Endometrial microvascular endothelial cells (primary cell): ENCODE data around the gene TRAK1. TPM values are rescaled to one million over a fixed set of nuclear protein-coding genes. Genes with fewer than 3 reads are reported as not detected.

Experiments used
- total RNA-seq: library from RNA; depleted of rRNA; stranded (reverse); fragments of >200 nt; gene quantifications from one replicate; pipeline ENCODE4 v1.2.3, GENCODE V29; 2015; ENCODE audit errors: inconsistent ontology term

The TRAK1 gene
- total RNA-seq, 1 donor from 2014 or later = 36.1 TPM

Other genes with a start within 250 kb of the TRAK1 start
- gene ULK4, start 129.3 kb upstream of the TRAK1 start, total RNA-seq = 7.3 TPM
- not detected for gene CCK, start 174.8 kb downstream of the TRAK1 start, total RNA-seq